ENCODE measurements around the gene PRKCH.

Gene PRKCH

DNA sequence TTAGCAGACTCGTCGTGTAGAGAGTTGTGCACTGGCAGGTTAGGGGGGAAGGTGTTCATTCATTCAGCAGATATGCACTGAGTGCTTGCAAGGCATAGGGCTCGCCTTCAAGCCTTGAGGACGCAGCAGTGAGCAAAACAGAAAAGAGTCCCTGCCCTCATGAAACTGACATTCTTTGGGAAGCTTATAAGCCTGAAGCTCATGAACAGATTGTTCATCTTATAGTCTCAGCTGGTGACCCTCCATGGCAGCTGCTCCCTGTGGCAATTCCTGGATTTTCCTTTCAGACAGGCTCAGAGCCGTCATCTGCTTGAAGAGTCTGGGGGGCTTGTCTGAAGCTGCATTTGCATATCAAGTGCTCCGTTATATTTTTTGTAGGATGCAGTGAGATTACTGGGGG, 148.4 kb downstream of the PRKCH start:
- DNase-seq (ENCODE audit: insufficient read length, low spot score) (no peak), FAIRE-seq (no peak)
- TF ChIP-seq POLR2A (IDR thresholded peaks at IDR 0.05; ENCODE audit: low read depth, low read length) (no peak), POU2F2 (IDR thresholded peaks at IDR 0.05; ENCODE audit: low read depth, low read length) (no peak), SPI1 (IDR thresholded peaks at IDR 0.05; ENCODE audit: low read depth, low read length) (no peak), POLR2AphosphoS5 (IDR thresholded peaks at IDR 0.05; ENCODE audit: low read depth, low read length) (no peak), TAF1 (IDR thresholded peaks at IDR 0.05; ENCODE audit: low read depth, low read length) (no peak), PAX5 (IDR thresholded peaks at IDR 0.05; ENCODE audit: insufficient read depth, low read length, severe bottlenecking) (no peak)

DNA sequence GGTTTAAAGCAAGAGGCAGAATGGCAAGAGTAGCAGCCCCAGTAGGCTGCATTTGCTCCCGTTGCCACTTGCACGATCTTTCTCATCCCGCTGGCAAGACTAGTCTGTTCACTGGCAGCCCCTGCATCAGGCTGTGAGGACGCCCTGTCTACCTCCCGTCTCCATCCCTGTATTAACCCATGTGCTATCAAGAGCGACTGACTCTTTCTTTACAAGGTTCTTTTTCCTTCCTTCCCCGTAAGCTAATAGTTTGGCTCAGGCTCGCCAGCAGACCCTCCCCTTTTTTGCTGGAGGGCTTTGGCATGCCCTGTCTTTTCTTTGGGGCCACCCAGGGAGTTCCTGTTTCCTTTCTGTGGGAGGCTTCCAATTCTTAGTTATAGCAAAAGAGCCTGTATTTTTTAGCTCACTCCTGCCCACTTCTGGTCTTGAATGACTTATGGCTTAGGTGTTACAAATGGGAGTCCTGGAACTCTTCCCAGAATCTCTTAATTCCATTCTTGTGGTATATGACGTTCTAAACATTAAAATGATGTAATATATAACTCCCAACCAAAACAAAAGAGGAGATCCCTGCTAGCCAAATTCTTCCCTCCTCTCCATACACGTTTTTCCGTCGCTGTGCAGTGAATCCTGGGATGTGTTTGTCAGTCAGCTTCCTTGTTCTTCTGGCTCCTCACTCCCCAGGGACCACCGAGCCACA, 149.0 kb downstream of the PRKCH start:
- DNase-seq (ENCODE audit: insufficient read length, low spot score) (no peak), FAIRE-seq (no peak)
- TF ChIP-seq POU2F2 (IDR thresholded peaks at IDR 0.05; ENCODE audit: low read depth, low read length) (no peak), POLR2A (IDR thresholded peaks at IDR 0.05; ENCODE audit: low read depth, low read length) (no peak), PAX5 (IDR thresholded peaks at IDR 0.05; ENCODE audit: insufficient read depth, low read length, severe bottlenecking) (no peak), TAF1 (IDR thresholded peaks at IDR 0.05; ENCODE audit: low read depth, low read length) (no peak), POLR2AphosphoS5 (IDR thresholded peaks at IDR 0.05; ENCODE audit: low read depth, low read length) (no peak), SPI1 (IDR thresholded peaks at IDR 0.05; ENCODE audit: low read depth, low read length) (no peak)

DNA sequence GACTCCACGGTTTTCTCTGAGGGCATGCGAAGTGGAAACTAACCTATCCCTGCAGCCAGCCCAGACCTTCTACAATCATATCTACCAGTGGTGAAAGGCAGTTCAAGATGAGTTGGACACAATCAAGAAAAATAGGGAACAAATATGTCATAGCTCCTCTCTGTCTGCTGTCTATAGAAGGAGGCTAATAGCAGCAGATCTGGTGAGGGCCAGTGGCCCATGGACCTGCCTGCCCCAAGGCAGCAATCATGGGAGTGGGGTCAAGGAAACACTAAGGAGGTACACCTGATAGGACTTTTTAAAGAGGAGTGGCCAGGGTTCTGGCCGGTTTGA, 149.5 kb downstream of the PRKCH start:
- no peak for DNase-seq (ENCODE audit: insufficient read length, low spot score)
- TF ChIP-seq POU2F2 (IDR thresholded peaks at IDR 0.05; ENCODE audit: low read depth, low read length) (no peak), SPI1 (IDR thresholded peaks at IDR 0.05; ENCODE audit: low read depth, low read length) (no peak), POLR2AphosphoS5 (IDR thresholded peaks at IDR 0.05; ENCODE audit: low read depth, low read length) (no peak), TAF1 (IDR thresholded peaks at IDR 0.05; ENCODE audit: low read depth, low read length) (no peak), POLR2A (IDR thresholded peaks at IDR 0.05; ENCODE audit: low read depth, low read length) (no peak), PAX5 (IDR thresholded peaks at IDR 0.05; ENCODE audit: insufficient read depth, low read length, severe bottlenecking) (no peak)
- no peak for FAIRE-seq

DNA sequence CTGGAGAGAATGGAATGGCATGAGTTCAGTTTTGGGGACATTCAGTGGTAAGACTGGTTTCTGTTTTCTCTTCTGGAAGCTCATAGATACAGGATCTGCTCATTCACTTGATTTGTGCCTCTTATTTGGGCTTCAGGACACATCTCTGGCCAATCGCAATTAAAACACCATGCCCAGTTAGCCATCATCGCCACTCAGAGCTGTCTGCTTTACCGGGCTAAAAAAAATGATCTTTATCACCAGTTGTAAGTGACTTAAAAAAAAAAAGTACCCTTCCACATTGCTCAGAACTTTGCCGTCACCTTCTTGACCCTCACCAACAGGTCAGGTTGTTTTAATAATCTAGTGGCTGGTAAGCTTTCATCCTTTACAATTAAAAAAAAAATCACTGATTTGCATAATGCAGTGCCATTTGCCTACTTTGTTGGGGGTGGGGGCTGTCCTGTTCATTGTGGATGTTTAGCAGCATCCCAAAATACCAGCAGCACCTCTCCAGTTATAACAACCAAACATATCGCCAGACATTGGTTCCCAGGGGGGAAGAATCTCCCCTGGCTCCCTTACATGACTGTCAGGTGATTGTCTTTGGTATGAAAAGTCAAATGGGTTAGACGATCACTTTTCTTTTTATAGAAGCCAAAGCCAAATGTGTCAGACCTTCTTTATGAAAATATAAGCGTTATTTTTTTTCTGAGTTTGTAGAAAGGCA, 150.1 kb downstream of the PRKCH start:
- TF ChIP-seq SPI1 (IDR thresholded peaks at IDR 0.05; ENCODE audit: low read depth, low read length) (no peak), POU2F2 (IDR thresholded peaks at IDR 0.05; ENCODE audit: low read depth, low read length) (peak; percentile 71; the same call in 1 of the 2 replicates), POLR2A (IDR thresholded peaks at IDR 0.05; ENCODE audit: low read depth, low read length) (no peak)
- DNase-seq (ENCODE audit: insufficient read length, low spot score) (no peak), FAIRE-seq (no peak)

DNA sequence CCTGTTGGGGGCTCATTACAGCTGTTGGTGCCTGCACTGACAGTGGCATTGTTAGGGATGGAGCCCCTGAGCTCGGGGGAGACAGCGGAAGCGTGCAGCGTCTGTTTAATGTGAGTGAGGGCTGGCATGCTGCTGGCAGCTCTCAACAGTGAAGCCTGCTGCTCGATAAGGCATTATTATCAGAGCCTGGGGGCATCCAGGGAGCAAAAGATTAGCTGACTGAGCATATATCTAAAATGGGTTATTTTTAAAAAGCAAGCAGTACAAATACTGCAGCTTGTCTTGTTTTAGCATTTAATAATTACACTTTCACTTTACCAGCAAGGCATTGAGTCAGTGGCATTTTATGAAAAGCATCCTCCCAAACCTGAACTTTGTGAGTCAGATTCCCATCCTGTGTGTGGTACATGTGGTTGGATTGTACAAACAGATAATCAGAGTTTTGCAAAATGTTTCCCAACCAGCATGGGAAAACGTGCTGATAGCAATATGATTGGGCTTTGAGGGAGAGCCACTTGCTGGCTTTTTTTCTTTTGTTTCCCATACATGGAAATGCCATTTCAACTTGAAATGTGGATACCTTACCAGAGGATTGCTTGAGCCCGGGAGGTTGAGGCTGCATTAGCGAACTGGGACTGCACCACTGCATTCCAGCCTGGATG, 150.8 kb downstream of the PRKCH start:
- TF ChIP-seq TAF1 (IDR thresholded peaks at IDR 0.05; ENCODE audit: low read depth, low read length) (no peak), PAX5 (IDR thresholded peaks at IDR 0.05; ENCODE audit: insufficient read depth, low read length, severe bottlenecking) (no peak), POLR2A (IDR thresholded peaks at IDR 0.05; ENCODE audit: low read depth, low read length) (no peak), POU2F2 (IDR thresholded peaks at IDR 0.05; ENCODE audit: low read depth, low read length) (no peak), POLR2AphosphoS5 (IDR thresholded peaks at IDR 0.05; ENCODE audit: low read depth, low read length) (no peak), SPI1 (IDR thresholded peaks at IDR 0.05; ENCODE audit: low read depth, low read length) (no peak)
- DNase-seq (ENCODE audit: insufficient read length, low spot score) (no peak), FAIRE-seq (no peak)

DNA sequence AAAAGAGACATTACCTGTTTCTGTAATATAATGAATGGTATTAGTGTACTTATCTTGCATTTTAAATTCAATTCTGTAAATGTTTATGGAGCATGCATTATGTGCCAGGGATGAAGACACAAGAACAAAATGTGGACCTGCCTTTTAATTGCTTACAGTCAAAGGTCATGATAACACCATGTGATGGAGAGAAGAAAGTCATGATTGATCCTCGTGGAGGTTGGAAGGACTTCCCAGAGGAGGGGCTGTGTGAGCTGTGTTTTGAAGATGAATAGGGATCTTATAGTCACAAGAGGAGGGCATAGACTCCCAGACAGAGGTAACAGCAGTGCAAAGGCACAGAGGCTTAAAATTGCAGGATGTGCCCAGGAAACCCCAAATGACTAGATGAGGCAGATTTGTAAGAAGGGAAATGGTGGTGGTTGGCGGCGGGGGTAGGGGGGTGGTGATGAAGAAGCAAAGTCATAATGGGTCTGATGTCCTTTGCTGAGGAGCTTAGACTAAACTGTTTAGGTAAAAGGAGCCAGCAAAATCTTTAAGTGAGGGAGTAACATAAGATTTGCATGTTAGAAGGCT, 151.5 kb downstream of the PRKCH start:
- DNase-seq (ENCODE audit: insufficient read length, low spot score) (no peak), FAIRE-seq (peak; percentile 13)
- TF ChIP-seq TAF1 (IDR thresholded peaks at IDR 0.05; ENCODE audit: low read depth, low read length) (no peak), POLR2AphosphoS5 (IDR thresholded peaks at IDR 0.05; ENCODE audit: low read depth, low read length) (no peak), POLR2A (IDR thresholded peaks at IDR 0.05; ENCODE audit: low read depth, low read length) (no peak), POU2F2 (IDR thresholded peaks at IDR 0.05; ENCODE audit: low read depth, low read length) (no peak), SPI1 (IDR thresholded peaks at IDR 0.05; ENCODE audit: low read depth, low read length) (no peak), PAX5 (IDR thresholded peaks at IDR 0.05; ENCODE audit: insufficient read depth, low read length, severe bottlenecking) (no peak)

DNA sequence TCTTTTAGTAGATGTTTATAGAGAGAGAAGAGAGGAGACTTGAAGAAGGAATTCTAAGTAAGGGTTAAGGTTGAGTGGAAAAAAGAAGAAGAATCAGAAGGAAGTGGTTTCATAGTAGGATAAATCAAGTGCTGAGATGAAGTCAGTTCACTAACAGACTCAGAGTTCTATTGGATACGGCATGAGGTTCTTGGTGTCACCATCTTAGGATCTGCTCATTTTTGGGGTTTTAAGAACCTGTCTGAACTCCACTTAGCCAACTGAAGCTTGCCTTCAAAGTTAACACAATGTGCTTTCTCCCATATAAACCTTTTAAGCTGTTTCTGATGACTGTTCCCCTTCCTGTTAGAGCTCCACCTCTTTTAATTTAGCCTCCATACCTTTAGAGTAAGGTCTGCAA, 152.6 kb downstream of the PRKCH start:
- DNase-seq (ENCODE audit: insufficient read length, low spot score) (no peak), FAIRE-seq (no peak)
- TF ChIP-seq POLR2AphosphoS5 (IDR thresholded peaks at IDR 0.05; ENCODE audit: low read depth, low read length) = no peak
- TF ChIP-seq PAX5 (IDR thresholded peaks at IDR 0.05; ENCODE audit: insufficient read depth, low read length, severe bottlenecking) = no peak
- no peak for TF ChIP-seq POU2F2 (IDR thresholded peaks at IDR 0.05; ENCODE audit: low read depth, low read length)
- TF ChIP-seq POLR2A (IDR thresholded peaks at IDR 0.05; ENCODE audit: low read depth, low read length) = no peak
- TF ChIP-seq SPI1 (IDR thresholded peaks at IDR 0.05; ENCODE audit: low read depth, low read length) = no peak
- no peak for TF ChIP-seq TAF1 (IDR thresholded peaks at IDR 0.05; ENCODE audit: low read depth, low read length)

DNA sequence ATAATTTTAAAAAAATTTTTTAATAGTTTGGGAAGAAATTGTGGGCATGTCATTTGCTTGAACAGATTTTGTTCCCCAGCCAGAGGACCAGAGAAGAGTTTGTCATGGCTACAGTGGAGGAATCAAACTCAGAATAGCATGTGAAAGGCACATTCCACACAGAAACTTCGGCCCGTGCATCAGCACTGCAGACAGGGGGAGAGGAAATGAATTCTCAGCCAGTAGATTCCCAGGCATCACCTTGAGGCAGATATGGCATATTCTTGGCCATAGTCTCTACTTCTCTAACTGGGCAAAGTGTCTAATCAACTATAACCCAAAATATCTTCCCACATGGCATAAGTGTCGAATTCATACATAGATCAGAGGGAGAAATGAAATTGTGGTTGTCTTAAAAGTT, 153.3 kb downstream of the PRKCH start:
- no peak for TF ChIP-seq TAF1 (IDR thresholded peaks at IDR 0.05; ENCODE audit: low read depth, low read length)
- TF ChIP-seq POLR2AphosphoS5 (IDR thresholded peaks at IDR 0.05; ENCODE audit: low read depth, low read length) = no peak
- no peak for TF ChIP-seq SPI1 (IDR thresholded peaks at IDR 0.05; ENCODE audit: low read depth, low read length)
- TF ChIP-seq PAX5 (IDR thresholded peaks at IDR 0.05; ENCODE audit: insufficient read depth, low read length, severe bottlenecking) = no peak
- no peak for TF ChIP-seq POU2F2 (IDR thresholded peaks at IDR 0.05; ENCODE audit: low read depth, low read length)
- DNase-seq (ENCODE audit: insufficient read length, low spot score) (no peak), FAIRE-seq (no peak)

DNA sequence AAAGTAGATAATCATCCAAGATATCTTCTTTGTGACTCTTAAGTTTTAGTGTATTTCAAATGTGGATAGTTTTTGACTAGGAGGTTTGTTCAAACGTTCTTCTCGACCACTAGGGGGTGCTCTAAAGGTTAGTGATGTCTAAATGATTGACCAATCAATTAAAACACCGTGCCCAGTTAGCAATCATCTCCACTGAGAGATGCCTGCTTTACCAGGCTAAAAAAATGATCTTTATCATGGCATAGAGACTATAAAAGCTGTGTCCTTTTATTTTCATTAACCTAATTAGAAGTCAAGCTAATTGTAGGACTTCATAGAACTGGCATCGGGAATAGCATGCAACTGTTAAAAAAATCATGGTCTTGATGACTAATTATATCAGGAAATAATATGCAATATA, 153.9 kb downstream of the PRKCH start:
- no peak for TF ChIP-seq PAX5 (IDR thresholded peaks at IDR 0.05; ENCODE audit: insufficient read depth, low read length, severe bottlenecking)
- no peak for DNase-seq (ENCODE audit: insufficient read length, low spot score)
- peak; percentile 63 for FAIRE-seq
